NCI-H2227 treated with DMSO at 0.1 percent for 48 hours (cell line): Measurements from ENCODE around the gene SNRPA.
A peak's percentile ranks its signal among the peaks of the same experiment; 100 is the strongest.
"Not testable (repeated sequence)": the region's sequence is repeated elsewhere in the genome, so short reads cannot be mapped to it uniquely, and the experiment has no call there.

ENCODE experiments used
- DNase-seq: peaks from one replicate; lab custom pipeline; 2025; lab: John Stamatoyannopoulos, UW

SNRPA gene

DNA sequence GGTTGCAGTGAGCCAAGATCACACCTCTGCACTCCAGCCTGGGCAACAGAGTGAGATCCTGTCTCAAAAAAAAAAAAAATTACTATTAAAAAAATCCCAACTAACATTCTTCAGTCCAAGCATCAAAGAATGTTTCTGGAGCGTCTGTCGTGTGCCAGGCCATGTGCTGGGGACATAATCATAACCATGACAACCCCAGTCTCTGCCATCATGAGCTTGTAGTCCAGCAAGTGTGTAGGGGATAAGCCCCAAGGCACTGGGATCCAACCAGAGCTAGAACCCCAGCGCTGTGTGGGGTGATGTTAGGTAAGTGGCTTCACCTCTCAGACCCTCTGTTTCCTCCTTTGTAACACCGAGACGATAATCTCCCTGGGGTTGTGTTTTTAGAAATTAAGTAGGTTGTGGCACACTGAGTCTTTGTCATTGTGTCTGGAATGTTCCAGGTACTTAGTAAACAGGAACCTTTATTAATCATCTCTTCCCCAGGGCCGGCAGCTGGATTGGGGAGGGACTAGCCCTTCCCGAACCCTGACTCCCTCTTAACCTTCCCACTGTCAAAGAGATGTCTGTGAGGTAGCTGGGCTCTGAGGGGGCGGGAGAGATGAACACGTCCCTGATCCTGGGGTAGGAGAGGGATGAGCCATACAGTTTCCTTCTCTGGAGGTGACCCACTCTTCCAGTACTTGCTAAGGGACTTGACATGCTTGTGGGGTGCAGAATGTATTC lies 28.9 kb upstream of the SNRPA start:
- no peak for DNase-seq

DNA sequence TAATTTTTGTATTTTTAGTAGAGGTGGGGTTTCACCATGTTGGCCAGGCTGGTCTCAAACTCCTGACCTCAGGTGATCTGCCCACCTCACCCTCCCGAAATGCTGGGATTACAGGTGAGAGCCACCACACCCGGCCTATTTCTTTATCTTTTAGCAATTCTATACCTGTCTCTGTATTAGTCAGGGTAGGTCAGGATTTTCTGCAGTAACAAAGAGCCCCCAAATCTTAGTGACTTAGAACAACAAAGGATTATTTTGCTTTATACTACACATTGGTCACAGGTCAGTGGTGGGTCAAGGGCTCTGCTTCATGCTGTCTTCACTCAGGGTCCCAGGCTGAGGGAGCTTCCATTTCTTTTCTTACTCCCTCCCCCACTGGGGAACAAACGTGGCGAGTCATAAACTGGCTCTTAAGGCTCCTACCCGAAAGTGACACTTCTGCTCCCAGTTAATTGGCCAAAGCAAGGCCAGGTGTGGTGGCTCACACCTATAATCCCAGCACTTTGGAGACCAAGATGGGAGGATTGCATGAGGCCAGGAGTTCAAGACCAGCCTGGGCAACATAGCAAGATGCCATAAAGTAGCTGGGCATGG lies 27.2 kb upstream of the SNRPA start:
- no peak for DNase-seq

DNA sequence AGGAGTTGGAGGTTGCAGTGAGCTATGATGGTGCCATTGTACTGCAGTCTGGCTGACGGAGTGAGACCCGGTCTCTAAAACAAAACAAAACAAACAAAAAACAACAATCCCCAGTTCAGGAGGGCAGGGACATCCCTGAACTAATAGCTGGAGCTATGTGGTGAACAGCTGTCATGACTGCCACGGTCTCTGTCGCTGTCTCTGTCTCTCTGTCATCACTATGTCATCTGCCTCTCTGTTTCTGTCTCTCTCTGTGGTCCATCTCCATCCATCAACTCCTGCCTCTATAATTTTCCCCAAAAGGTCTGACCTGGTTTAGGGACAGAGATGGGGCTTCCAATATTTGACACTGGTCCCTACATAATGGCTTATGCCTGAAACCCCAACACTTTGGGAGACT lies 26.7 kb upstream of the SNRPA start:
- DNase-seq, result no peak

DNA sequence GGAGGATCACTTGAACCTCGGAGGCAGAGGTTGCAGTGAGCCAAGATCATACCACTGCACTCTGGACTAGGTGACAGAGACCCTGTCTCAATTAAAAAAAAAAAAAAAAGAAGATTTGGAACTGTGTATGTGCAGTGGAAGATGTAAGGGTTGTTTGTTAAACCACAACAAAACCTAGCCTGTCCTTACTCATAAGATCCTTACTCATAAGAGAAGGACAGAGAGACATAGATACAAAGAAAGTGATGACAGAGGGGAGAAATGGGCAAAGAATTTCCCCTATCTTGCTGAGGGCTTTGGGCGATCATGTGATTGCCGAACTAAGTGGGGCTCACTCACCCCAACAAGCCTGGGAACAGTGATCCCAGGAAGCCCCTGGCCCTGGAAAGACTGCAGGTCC lies 26.1 kb upstream of the SNRPA start:
- no peak for DNase-seq

DNA sequence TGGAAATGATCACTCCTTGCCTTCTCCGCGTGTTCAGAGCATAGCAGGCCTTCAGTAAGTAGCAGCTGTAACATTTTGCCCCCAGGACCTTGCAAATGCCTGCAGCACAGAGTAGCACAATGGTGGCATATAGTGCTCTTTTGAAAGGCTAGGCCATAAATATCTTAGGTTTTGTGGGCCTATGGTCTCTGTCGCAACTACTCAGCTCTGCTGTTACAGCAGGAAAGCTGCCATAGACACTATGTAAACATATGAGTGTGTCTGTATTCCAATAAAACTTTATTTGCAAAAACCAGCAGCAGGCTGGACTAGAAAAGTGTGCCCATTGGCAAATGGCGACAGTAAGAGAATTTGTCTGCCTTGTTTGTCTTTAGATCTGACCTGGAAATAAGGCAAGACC lies 24.7 kb upstream of the SNRPA start:
- no peak for DNase-seq

DNA sequence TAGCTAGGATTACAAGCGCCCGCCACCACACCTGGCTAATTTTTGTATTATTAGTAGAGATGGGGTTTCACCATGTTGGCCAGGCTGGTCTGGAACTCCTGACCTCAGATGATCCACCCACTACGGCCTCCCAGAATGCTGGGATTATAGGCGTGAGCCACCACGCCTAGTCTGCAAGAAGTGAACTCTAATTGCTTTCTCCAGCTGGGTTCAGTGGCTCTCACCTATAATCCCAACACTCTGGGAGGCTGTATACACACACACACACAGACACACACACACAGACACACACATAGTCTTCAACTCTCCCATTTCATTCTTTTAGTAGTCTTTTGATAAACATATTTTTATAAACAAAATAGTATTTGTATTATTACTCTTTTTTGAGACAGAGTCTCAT lies 20.9 kb upstream of the SNRPA start:
- DNase-seq, result not testable (repeated sequence)

DNA sequence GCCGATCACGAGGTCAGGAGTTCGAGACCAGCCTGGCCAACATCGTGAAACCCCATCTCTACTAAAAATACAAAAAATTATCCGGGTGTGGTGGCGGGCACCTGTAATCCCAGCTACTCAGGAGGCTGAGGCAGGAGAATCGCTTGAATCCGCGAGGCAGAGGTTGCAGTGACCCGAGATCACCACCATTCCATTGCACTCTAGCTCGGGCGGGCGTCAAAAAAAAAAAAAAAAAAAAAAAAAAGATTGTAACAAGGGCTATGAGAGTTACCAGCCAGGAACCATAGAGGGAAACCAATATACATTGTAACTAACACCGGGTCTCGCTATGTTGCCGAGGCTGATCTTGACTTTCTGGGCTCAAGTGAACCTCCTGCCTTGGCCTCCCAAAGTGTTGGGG lies 18.7 kb upstream of the SNRPA start:
- not testable (repeated sequence) for DNase-seq

DNA sequence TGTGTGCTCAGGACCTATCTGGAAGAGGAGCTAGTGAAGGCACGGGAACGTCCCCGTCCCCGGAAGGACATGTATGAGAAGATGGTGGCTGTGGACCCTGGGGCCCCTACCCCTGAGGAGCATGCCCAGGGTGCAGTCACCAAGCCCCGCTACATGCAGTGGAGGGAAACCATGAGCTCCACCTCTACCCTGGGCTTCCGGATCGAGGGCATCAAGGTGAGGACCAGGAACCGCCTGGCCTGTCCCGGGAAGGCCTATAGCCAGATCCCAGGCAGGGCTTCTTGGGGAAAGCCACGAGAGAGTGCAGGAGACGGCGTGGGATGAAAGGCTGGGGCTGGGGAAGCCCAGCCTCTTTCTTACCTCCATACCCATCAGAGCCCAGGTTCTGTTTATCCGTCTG lies 17.9 kb upstream of the SNRPA start:
- DNase-seq, result no peak

DNA sequence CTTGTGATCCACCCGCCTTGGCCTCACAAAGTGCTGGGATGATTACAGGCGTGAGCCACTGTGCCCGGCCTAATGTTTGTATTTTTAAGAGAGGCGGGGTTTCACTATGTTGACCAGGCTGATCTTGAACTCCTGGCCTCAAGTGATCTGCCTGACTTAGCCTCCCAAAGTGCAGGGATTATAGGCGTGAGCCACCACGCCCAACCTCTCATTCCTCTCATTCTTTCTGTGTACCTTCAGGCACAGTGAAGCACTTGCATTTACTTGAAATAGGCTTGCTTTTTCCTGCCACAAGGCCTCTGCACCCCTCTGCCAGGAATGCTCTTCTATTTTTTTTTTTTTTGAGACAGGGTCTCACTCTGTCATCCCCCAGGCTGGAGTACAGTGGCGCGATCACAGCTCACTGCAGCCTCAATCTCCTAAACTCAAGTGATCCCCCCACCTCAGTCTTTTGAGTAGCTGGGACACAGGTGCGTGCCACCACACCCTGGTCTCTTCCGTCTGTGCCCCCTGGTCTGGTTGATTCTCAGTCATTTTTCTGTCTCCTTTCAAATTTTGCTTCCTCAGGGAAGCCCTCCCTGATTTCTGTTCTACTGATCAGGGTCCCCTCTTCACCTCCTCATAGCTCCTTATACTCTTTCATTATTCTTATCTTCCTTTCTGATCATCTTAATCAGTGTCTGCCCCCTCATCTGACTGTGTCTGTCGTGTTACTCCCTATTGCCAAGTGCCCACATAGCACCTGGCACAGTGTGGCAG lies 15.8 kb upstream of the SNRPA start:
- no peak for DNase-seq

DNA sequence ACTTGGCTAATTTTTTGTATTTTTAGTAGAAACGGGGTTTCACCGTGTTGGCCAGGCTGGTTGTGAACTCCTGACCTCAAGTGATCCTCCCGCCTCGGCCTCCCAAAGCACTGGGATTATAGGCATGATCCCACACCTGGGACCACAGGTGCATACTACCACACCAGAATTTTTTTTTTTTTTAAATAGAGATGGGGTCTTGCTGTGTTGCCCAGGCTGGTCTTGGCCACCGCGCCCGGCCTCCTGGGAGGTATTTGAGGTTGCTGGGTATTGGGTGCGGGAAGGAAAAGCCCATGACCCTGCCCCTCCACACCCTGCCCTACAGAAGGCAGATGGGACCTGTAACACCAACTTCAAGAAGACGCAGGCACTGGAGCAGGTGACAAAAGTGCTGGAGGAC lies 14.3 kb upstream of the SNRPA start:
- DNase-seq, result no peak

DNA sequence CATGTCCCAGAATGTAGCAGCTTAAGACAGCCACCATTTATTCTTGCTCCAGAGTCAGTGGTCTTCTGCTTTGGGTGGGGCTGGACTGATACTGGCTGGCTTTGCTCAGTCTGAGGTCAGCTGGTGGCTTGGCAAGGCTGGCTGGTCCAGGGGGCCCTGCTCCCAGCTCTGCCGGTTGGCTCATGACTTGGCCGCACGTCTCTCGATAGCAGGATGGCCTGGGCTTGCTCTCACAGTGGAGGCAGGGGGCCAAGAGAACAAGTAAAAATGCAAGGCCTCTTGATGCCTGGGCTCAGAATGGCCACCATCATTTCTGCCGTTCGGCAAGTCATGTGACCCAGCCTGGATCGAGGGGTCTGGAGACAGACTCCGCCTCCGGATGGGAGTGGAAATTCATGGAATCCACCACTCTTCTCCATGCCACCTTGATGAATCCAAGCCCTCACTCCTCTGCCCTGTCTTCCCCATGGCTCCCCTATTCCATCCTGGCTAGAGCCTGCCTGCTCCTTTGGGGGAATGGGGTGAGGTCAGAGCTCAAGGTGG lies 13.8 kb upstream of the SNRPA start:
- no peak for DNase-seq

DNA sequence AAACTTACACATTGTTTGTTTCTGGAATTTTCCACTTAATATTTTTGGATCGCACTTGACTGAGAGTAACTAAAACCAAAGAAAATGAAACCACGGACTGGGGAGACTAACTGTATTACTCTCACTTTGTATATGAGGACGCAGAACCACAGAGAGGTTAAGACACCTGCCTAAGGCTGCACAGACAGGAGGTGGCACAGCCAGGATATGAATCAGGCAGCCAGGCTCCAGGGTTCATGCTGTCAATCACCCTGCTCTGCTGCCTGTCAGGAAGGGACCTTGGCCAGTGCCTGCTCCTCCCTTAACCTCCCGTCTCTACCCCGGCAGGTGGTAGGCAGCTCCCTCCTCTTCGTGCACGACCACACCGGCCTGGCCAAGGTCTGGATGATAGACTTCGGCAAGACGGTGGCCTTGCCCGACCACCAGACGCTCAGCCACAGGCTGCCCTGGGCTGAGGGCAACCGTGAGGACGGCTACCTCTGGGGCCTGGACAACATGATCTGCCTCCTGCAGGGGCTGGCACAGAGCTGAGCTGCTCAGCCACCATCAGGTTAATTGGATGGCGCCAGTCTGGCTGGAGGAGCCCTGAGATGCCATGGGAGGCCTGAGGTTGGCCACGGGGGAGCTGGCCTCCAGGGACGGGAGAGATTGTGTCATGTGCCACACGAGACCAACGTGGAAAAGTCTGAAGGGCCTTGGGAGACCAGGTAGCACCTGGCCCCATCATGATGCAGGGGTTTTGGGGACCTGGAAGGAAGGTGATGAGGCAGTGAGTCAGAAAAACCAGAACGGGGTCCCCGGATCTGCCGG lies 11.8 kb upstream of the SNRPA start:
- DNase-seq, result no peak

DNA sequence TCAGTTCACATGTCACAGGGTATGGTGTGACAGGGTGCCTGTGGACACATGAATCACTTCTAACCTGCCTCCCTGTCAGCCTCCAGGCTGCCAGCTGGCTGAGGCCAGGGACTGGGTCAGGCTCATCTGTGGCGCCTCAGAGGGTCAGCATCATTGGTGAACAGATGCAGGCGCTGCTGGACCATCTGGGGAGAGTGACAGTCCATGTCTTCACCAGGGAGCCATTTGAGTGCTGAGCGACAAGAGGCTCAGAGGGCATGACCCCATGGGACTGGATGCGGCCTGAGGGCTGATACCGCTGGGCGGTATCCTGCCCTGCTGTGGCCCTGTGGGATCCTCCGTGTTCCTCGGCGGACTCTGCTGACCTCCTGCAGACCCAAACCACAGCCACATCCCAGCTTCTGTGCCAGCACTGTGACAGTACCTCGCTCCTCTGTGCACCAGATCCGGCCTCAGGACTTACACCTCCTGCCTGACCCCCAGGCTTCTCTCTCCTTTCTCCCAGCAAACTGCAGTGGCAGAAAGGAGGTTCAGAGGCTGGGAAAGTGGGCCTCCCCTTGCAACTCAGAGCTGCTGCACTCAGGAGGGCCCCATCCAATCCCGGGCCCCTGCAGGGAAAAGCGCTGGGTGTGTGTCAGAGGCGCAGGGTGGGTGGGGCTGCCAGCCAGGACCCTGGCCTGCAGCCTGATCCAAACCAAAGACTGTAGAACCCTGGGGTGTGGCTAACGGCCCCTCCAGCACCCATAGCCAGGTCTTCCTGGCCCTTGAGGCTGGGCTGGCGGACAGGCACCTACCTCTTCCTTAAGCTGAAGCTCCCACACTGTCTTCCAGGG lies 10.9 kb upstream of the SNRPA start:
- DNase-seq, result no peak

DNA sequence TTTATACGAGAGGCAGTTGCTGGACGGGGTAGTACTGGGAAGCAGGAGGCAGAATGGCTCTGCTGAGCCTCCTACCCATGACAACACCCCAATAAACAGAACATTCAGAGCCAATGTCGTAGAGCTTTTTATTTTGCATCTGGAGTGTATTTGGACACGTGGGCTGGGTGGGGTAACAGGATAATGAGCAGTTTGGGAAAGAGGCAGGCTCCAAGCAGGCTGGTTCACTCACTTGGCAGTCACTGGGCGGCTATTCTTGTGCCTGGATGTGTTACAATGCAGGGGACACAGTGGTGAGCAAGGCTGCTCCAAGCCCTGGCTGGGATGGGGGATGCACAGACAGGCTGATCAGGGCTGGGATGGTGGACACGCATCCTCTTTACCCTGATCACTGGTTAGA lies 10.3 kb upstream of the SNRPA start:
- peak; percentile 76 for DNase-seq

DNA sequence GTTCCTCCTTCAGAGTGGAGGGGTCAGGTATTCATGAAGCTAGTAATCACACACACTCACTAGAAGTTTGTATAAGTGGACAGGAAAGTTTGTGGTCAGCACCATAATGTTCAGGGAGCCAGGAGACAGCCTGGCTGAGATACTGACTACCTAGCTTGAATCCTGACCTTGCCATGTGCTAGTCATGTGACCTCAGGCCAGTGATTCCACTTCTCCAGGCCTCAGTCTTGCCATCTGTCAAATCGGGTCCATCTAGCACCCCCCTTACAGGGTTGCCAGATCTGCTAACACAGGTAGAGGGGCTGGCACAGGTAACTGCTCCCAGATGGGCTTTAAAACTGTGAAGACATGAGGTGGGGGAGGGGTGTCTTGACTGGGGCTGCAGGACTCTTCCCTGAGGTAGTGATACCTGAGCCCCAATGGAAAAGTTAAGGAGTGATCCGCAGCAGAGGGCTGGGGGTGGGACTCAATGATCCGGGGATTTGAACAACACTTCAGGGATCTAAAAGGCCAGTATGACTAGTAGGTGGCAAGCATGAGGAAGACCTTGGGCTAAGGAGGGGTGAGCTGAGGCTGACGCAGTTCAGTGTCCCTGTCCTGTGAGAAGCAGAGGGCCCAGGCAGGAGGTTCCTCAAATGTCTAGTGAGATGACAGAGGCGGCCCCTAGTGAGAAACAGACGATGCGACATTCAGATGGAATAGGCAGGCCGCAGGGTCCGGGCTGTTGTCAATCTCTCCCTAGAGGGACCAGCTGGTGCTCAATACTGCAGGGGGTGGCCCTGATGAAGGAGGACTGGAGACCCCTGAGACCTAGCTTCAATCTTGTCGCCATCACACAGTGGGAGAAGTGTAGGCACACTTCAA lies 9.2 kb upstream of the SNRPA start:
- no peak for DNase-seq

DNA sequence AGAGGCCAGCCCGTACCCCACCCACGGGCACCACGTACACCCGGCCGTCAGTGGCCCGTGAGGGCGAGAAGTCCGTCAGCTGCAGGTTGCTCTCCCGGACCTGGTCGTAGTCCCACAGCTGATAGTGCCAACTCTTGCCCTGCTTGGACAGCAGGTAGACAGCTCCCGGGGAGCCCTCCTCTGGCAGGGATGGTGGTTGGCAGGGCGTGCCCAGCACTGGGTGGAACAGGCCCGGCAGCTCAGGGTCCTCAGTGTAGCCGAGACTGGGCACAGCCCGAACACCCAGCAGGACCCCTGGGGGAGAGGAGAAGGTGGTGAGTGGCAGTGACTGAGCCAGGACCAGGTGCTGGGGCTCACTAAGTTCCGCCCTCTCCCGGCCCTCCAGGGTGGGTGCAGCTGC lies 8.5 kb upstream of the SNRPA start:
- no peak for DNase-seq

DNA sequence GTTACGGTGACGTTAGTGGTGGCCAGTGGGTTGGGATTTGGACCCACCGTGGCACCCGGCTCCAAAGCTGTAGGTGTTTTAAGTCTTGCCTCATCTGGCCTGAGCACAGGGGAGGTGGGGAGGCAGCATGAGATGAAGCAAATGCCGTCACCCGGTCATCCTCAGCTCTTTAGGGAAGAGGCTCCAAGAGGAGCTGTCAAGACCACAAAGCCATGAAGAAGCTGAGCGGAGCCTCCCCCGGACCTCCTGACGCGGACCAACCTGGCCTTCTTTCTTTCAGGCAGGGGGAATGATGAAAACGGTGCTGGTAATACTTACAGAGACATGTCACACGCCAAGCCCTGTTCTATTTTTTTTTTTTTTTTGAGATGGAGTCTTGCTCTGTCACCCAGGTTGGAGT lies 8.1 kb upstream of the SNRPA start:
- DNase-seq, result no peak

DNA sequence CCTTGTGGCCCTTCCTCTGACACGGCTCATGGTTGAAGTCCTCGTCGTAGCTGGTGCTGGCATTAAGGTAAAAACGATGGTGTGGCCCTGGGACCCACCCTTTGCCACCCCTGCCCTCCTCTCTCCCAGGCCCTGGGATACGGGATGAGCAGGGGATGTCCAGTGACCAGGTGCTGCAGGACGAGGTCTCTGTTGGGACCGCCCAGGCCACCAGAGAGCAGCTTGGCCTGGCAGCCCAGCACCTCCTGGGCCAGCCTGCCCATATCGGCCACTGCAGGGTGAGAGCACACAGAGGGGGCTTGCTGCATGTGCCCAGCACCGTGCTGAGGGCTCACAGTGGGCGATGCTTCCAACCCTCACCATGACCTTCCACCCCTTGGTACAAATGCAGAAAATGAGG lies 7.1 kb upstream of the SNRPA start:
- DNase-seq, result no peak

DNA sequence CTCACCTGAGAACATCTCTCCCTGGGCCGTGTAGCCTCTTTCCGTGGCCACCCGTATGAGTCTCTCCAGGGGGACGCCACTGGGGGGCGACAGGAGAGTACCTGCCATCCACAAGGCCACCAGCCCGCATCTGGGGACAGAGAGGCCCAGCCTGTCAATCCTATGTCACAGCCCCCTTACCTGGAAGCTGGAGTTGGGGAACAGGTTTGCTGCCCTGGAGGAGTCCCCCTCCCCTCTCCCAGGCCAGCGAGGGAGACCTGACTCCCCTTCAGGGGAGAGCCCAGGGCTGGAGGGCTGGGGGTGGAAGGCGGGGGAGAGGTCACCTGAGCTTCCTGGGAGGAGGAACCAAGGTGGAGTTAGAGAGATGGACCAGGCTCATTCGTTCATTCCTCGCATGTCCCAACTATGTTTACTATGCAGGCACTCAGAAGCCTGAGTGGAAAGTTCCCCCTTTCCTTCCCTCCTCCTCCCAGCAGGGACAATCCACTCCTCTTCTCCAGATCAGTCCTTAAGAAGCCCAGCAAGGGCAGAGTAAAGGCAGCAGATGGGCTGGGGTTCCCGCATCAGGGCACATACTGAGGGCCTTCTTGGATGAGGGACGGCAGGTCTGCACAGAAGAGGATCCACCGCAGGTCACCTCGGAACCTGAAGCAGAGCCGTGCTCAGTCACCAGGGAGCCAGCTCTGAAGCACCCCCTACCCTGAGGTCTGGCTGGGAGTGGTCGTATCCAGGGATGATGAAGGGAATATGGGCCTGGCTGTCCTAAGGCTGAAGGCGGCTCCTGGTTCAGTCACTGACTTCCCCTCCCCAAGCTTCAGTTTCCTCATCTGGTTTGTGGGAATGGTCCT lies 6.2 kb upstream of the SNRPA start:
- DNase-seq, result no peak

DNA sequence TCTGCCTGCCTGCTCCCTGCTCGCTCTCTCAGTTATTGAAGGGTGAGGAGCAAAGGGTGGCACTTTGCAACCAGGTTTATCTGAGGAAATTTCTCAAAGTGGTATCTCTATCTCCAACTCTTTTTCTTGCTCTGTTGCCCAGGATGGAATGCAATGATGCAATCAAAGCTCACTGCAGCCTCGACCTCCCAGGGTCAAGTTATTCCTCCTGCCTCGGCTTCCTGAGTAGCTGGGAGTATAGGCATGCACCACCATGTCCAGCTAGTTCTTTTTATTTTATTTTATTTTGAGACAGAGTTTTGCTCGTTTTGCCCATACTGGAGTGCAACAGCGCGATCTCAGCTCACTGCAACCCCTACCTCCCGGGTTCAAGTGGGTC lies 5.6 kb upstream of the SNRPA start:
- no peak for DNase-seq
